IMR-90 (cell line): Measurements from ENCODE around the gene PCBP4. TPM values are rescaled to one million over a fixed set of nuclear protein-coding genes. Genes with fewer than 3 reads are reported as not detected.

Source experiments
- ATAC-seq: fragments of 200-7000 bp; cut with Tn5 transposase; 2 replicates; pipeline ENCODE4 v1.9.1; 2020; ENCODE audit warnings: low read depth, mild to moderate bottlenecking, moderate library complexity
- BruUV-seq: library from RNA; stranded (reverse); fragments of 400-500 nt; replicated peaks from 2 replicates; lab custom pipeline; 2021; lab: Mats Ljungman, UMichigan
- CTCF ChIA-PET: fragments of 300-600 bp; formaldehyde crosslinking; extraction: SDS; loops from one replicate; lab custom pipeline; 2021; ENCODE audit warnings: antibody characterized with exemption; lab: Yijun Ruan, JAX
- POLR2A ChIA-PET: fragments of 300-600 bp; sonication (Branson Sonifier 250); formaldehyde crosslinking; loops from one replicate; lab custom pipeline; 2022; ENCODE audit warnings: antibody characterized with exemption; ENCODE audit not compliant: unreplicated experiment; lab: Charles Lee
- DNase-seq: peaks from one replicate; pipeline ENCODE4 v3.0.0; 2013
- H2AFZ ChIP-seq: replicated peaks from 2 replicates; pipeline ENCODE3; 2013; ENCODE audit warnings: low read length, mild to moderate bottlenecking; ENCODE audit not compliant: poor library complexity
- H2AK5ac ChIP-seq: 2 replicates; pipeline ENCODE4 v1.6.1; 2013; ENCODE audit warnings: low read depth, low read length, inconsistent platforms
- H2AK9ac ChIP-seq: replicated peaks from 2 replicates; pipeline ENCODE3; 2013; ENCODE audit warnings: mild to moderate bottlenecking, low read depth, low read length, moderate library complexity; ENCODE audit not compliant: poor library complexity
- H2BK120ac ChIP-seq: 2 replicates; pipeline ENCODE4 v1.6.1; 2013; ENCODE audit warnings: low read depth, low read length, inconsistent platforms
- H2BK15ac ChIP-seq: 3 replicates; pipeline ENCODE4 v1.6.1; 2013; ENCODE audit warnings: low read depth, low read length, inconsistent platforms
- H2BK20ac ChIP-seq: 2 replicates; pipeline ENCODE4 v1.6.1; 2013; ENCODE audit warnings: low read depth, mild to moderate bottlenecking, inconsistent platforms, low read length, moderate library complexity
- H2BK5ac ChIP-seq: 2 replicates; pipeline ENCODE4 v1.6.1; 2013; ENCODE audit warnings: mild to moderate bottlenecking, low read depth, low read length, inconsistent platforms; ENCODE audit not compliant: poor library complexity, severe bottlenecking
- H3K14ac ChIP-seq: replicated peaks from 2 replicates; pipeline ENCODE4 v1.6.1; 2013; ENCODE audit warnings: low read depth, low read length, inconsistent platforms
- H3K18ac ChIP-seq: 2 replicates; pipeline ENCODE4 v1.6.1; 2013; ENCODE audit warnings: low read depth, low read length, control low read depth
- H3K23ac ChIP-seq: 2 replicates; pipeline ENCODE4 v1.6.1; 2013; ENCODE audit warnings: low read depth, low read length, inconsistent platforms
- H3K27ac ChIP-seq: 2 replicates; pipeline ENCODE4 v1.5.1; 2013; ENCODE audit warnings: mild to moderate bottlenecking, control low read depth, low read length; ENCODE audit not compliant: insufficient read depth
- H3K27me3 ChIP-seq: 2 replicates; pipeline ENCODE4 v1.6.1; 2013; ENCODE audit warnings: low read length; ENCODE audit not compliant: control insufficient read depth, insufficient read depth
- H3K36me3 ChIP-seq: 2 replicates; pipeline ENCODE4 v1.6.1; 2013; ENCODE audit warnings: low read length, mixed read lengths; ENCODE audit not compliant: control insufficient read depth, insufficient read depth
- H3K4ac ChIP-seq: 2 replicates; pipeline ENCODE4 v1.6.1; 2013; ENCODE audit warnings: low read depth, low read length, inconsistent platforms
- H3K4me1 ChIP-seq: 2 replicates; pipeline ENCODE4 v1.6.1; 2013; ENCODE audit warnings: low read length, mixed read lengths; ENCODE audit not compliant: control insufficient read depth, insufficient read depth
- H3K4me2 ChIP-seq: 2 replicates; pipeline ENCODE4 v1.6.1; 2013; ENCODE audit warnings: low read depth, mild to moderate bottlenecking, control low read depth, low read length, moderate library complexity
- H3K4me3 ChIP-seq: 2 replicates; pipeline ENCODE4 v1.5.1; 2013; ENCODE audit warnings: low read depth, mild to moderate bottlenecking, control low read depth, low read length, moderate library complexity; ENCODE audit not compliant: insufficient read depth
- H3K56ac ChIP-seq: 2 replicates; pipeline ENCODE4 v1.6.1; 2013; ENCODE audit warnings: low read length, inconsistent platforms; ENCODE audit not compliant: insufficient read depth; ENCODE audit errors: extremely low read depth
- H3K79me1 ChIP-seq, 2 experiments: 2 replicates each; pipeline ENCODE4 v1.6.1; 2013; ENCODE audit warnings: low read length in 2 of 2, inconsistent platforms in 1 of 2, low read depth in 1 of 2
- H3K9ac ChIP-seq: 2 replicates; pipeline ENCODE4 v1.6.1; 2013; ENCODE audit warnings: low read depth, low read length, control low read depth
- H3K9me1 ChIP-seq: 2 replicates; pipeline ENCODE4 v1.6.1; 2013; ENCODE audit warnings: low read length, inconsistent platforms; ENCODE audit not compliant: insufficient read depth
- H3K9me3 ChIP-seq: 2 replicates; pipeline ENCODE4 v1.6.1; 2013; ENCODE audit warnings: low read length; ENCODE audit not compliant: control insufficient read depth, insufficient read depth
- H4K20me1 ChIP-seq: 2 replicates; pipeline ENCODE4 v1.6.1; 2013; ENCODE audit warnings: low read length, inconsistent platforms; ENCODE audit not compliant: insufficient read depth
- H4K5ac ChIP-seq: 2 replicates; pipeline ENCODE4 v1.6.1; 2013; ENCODE audit warnings: mild to moderate bottlenecking, low read depth, low read length, control low read depth
- H4K8ac ChIP-seq, 2 experiments: 2 replicates each; pipeline ENCODE4 v1.6.1; 2013; ENCODE audit warnings: low read depth in 2 of 2, low read length in 2 of 2, control low read depth in 1 of 2, inconsistent platforms in 1 of 2
- H4K91ac ChIP-seq: 2 replicates; pipeline ENCODE4 v1.6.1; 2013; ENCODE audit warnings: low read depth, low read length, inconsistent platforms; ENCODE audit not compliant: insufficient read depth
- BHLHE40 ChIP-seq: fragments of 150-350 bp; IDR thresholded peaks from 2 replicates; pipeline ENCODE4 v1.6.1; 2016; ENCODE audit warnings: mild to moderate bottlenecking, low read depth, low read length
- CEBPB ChIP-seq: IDR thresholded peaks from 2 replicates; pipeline ENCODE4 v1.6.1; 2012; ENCODE audit warnings: low read depth, low read length, improper control_type of control experiment
- CHD1 ChIP-seq: IDR thresholded peaks from 2 replicates; pipeline ENCODE4 v1.6.1; 2012; ENCODE audit warnings: low read depth, low read length, improper control_type of control experiment
- FOS ChIP-seq: fragments of 150-350 bp; IDR thresholded peaks from 2 replicates; pipeline ENCODE4 v1.6.1; 2016; ENCODE audit warnings: low read depth, low read length
- MAFK ChIP-seq: IDR thresholded peaks from 2 replicates; pipeline ENCODE4 v1.6.1; 2012; ENCODE audit warnings: low read depth, low read length, improper control_type of control experiment
- MXI1 ChIP-seq: IDR thresholded peaks from 2 replicates; pipeline ENCODE4 v1.6.1; 2012; ENCODE audit warnings: low read depth, mild to moderate bottlenecking, low read length, moderate library complexity, borderline replicate concordance
- NFE2L2 ChIP-seq: fragments of 150-350 bp; IDR thresholded peaks from 2 replicates; pipeline ENCODE4 v1.6.1; 2016; ENCODE audit warnings: low read depth, mild to moderate bottlenecking, low read length
- RAD21 ChIP-seq: IDR thresholded peaks from 2 replicates; pipeline ENCODE4 v1.6.1; 2012; ENCODE audit warnings: low read length, improper control_type of control experiment
- RFX5 ChIP-seq: IDR thresholded peaks from 2 replicates; pipeline ENCODE4 v1.8.0; 2012; ENCODE audit warnings: low read depth, mild to moderate bottlenecking, low read length, moderate library complexity
- SMC3 ChIP-seq: fragments of 150-350 bp; IDR thresholded peaks from 2 replicates; pipeline ENCODE4 v1.6.1; 2016; ENCODE audit warnings: low read depth, mild to moderate bottlenecking, antibody characterized with exemption, low read length, moderate library complexity
- USF2 ChIP-seq: fragments of 150-350 bp; IDR thresholded peaks from 2 replicates; pipeline ENCODE4 v1.6.1; 2017; ENCODE audit warnings: mild to moderate bottlenecking, antibody characterized with exemption, low read length, low read depth
- WGBS, 2 experiments: methylation state at CpG; one replicate each; pipeline versions ENCODE4 v1.1.5 to v1.1.7; 2013; ENCODE audit warnings: missing lambda C conversion rate in 2 of 2; ENCODE audit not compliant: insufficient read length in 1 of 2; ENCODE audit errors: extremely low coverage in 2 of 2; 5-methylcytosine and 5-hydroxymethylcytosine counted together
- dilution Hi-C: fragments of 300-500 bp; cut with HindIII; formaldehyde crosslinking; loops from one replicate; pipeline ENCODE4 v1.14.3; 2018; ENCODE audit warnings: low sequenced_read_pairs; ENCODE audit not compliant: unreplicated experiment
- in situ Hi-C: fragments of 300-500 bp; cut with MboI; formaldehyde crosslinking; loops from 3 replicates; pipeline ENCODE4 v1.14.3; 2019; ENCODE audit warnings: low sequenced_read_pairs, inconsistent platforms, mixed read lengths
- intact Hi-C: fragments of 100-400 bp; cut with micrococcal nuclease; formaldehyde crosslinking; loops from 2 replicates; pipeline ENCODE4 v1.10.0; 2022
- polyA plus RNA-seq, 3 experiments: library from polyadenylated mRNA; depleted of rRNA; stranded (reverse); fragments of >200 nt; gene quantifications; 2 replicates each; pipeline ENCODE4 v1.2.3, GENCODE V29; 2012; ENCODE audit warnings: low replicate concordance in 1 of 3
- total RNA-seq: library from RNA; depleted of rRNA; stranded (reverse); fragments of >200 nt; gene quantifications from 2 replicates; pipeline ENCODE4 v1.2.3, GENCODE V29; 2012
- TF ChIP-seq, protein P1 (sequence below): conservative IDR thresholded peaks from 2 replicates; pipeline ENCODE4 v1.5.1; 2012; ENCODE audit warnings: mild to moderate bottlenecking, low read depth, low read length, improper control_type of control experiment

PCBP4 gene
- total and polyA plus RNA-seq, 2 of the 4 experiments (the other 2 are of a cell fraction), result 70.8 to 110 TPM

GRCh38 chr3:51971350-51971749 lies 4.1 kb upstream of the PCBP4 start:
- H3K9me1 ChIP-seq, result peaks cover 20% of the 10 kb centered on the region
- H2AK5ac ChIP-seq, result no peak overlapping the region
- in situ Hi-C loops (loop anchor here (25.0 kb wide), 1 partner anchor 1634 kb away; the partner anchor contains the start of genes RASSF1, TUSC2 and ZMYND10), dilution Hi-C loops (no loop called here), intact Hi-C loops (no loop called here)
- no peak overlapping the region for H2BK20ac ChIP-seq
- no peak overlapping the region for H3K4me2 ChIP-seq
- H3K9ac ChIP-seq, result no peak overlapping the region
- H4K20me1 ChIP-seq, result peaks cover 4% of the 10 kb centered on the region
- H3K23ac ChIP-seq, result no peak overlapping the region
- H4K8ac ChIP-seq, result no peak overlapping the region
- no peak overlapping the region for H2BK120ac ChIP-seq
- no peak overlapping the region for H2BK15ac ChIP-seq
- POLR2A ChIA-PET, result interaction anchor here (0.5 kb wide), 1 partner anchor 21 kb away, joined by 3 read pairs; no protein-coding TSS in a partner anchor
- no peak overlapping the region for H3K56ac ChIP-seq
- H3K4me1 ChIP-seq, result peaks cover 23% of the 10 kb centered on the region
- WGBS, 2 experiments, result 93% methylated on average over 8 of the region's 11 CpGs; no CpG with 5 or more reads in 1 of the 2 experiments
- H3K14ac ChIP-seq, result no peak overlapping the region
- peaks cover 22 to 53% of the 10 kb centered on the region in 2 experiments for H3K79me1 ChIP-seq
- no peak overlapping the region for H2BK5ac ChIP-seq
- H3K27me3 ChIP-seq, result no peaks in the 10 kb centered on the region
- H3K9me3 ChIP-seq, result no peaks in the 10 kb centered on the region
- no peak overlapping the region for H3K4ac ChIP-seq
- no peak overlapping the region for H4K5ac ChIP-seq
- ATAC-seq (no peak), DNase-seq (no peak)
- H3K36me3 ChIP-seq, result no peaks in the 10 kb centered on the region; the same call in 1 of the 2 replicates
- H2AFZ ChIP-seq, result no peak overlapping the region
- H3K27ac ChIP-seq, result no peak overlapping the region
- H3K18ac ChIP-seq, result no peak overlapping the region
- no peak overlapping the region for H2AK9ac ChIP-seq
- H3K4me3 ChIP-seq, result no peak overlapping the region
- H4K91ac ChIP-seq, result no peak overlapping the region
- BruUV-seq, result no TSS peak
- TF ChIP-seq CEBPB, result no peak
- TF ChIP-seq MAFK, result no peak
- no peak for TF ChIP-seq BHLHE40
- no peak for TF ChIP-seq USF2
- TF ChIP-seq, protein P1, sequence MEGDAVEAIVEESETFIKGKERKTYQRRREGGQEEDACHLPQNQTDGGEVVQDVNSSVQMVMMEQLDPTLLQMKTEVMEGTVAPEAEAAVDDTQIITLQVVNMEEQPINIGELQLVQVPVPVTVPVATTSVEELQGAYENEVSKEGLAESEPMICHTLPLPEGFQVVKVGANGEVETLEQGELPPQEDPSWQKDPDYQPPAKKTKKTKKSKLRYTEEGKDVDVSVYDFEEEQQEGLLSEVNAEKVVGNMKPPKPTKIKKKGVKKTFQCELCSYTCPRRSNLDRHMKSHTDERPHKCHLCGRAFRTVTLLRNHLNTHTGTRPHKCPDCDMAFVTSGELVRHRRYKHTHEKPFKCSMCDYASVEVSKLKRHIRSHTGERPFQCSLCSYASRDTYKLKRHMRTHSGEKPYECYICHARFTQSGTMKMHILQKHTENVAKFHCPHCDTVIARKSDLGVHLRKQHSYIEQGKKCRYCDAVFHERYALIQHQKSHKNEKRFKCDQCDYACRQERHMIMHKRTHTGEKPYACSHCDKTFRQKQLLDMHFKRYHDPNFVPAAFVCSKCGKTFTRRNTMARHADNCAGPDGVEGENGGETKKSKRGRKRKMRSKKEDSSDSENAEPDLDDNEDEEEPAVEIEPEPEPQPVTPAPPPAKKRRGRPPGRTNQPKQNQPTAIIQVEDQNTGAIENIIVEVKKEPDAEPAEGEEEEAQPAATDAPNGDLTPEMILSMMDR, result no peak
- TF ChIP-seq NFE2L2, result no peak
- no peak for TF ChIP-seq FOS
- no peak for TF ChIP-seq MXI1
- TF ChIP-seq RAD21, result no peak
- TF ChIP-seq SMC3, result no peak
- TF ChIP-seq RFX5, result no peak
- TF ChIP-seq CHD1, result no peak
- CTCF ChIA-PET, result interaction anchor here (1.0 kb wide), 1 partner anchor 11 kb away, joined by 3 read pairs; no protein-coding TSS in a partner anchor
